Retina (tissue), 1 donor: ENCODE data around the gene CTNNA2.

Source experiments
- DNase-seq: peaks from one replicate; pipeline ENCODE4 v3.0.0-alpha.2; 2016

The CTNNA2 gene

DNA sequence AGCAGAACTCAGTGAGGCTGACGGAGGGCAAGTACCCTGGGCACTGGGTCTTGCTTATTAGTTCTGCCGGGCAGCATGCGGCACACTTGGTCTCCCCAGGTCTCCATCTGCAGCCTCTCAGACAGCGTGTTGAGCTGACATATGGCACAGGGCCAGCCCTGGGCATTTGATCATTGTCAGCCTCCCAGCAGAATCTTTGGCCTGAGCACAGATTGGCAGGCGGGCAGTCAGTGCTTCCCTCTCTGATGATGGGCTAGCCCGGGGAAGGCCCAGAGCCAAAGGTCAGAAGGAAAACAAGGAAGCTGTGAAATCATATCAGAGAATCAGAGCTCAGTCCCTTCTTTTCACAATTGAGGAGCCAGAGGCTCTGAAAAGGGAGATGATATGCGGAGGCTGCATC lies 941.8 kb downstream of the CTNNA2 start:
- DNase-seq: no peak

DNA sequence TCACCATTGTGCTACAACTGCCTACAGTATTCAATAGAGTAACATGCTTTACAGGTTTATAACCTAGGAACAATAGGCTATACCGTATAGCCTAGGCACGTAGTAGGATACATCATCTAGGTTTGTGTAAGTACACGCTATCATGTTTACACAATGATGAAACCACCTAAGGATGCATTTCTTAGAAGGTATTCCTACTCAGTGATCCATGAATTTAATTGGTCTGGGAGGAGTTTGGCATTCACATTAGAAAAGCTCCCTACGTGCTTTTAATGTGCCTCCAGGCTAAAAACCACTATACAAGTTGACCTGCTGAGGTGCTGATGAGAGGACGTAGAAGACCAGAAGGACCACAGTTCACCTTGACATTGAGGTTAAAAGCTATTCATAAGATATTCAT lies 946.2 kb downstream of the CTNNA2 start:
- DNase-seq: no peak

DNA sequence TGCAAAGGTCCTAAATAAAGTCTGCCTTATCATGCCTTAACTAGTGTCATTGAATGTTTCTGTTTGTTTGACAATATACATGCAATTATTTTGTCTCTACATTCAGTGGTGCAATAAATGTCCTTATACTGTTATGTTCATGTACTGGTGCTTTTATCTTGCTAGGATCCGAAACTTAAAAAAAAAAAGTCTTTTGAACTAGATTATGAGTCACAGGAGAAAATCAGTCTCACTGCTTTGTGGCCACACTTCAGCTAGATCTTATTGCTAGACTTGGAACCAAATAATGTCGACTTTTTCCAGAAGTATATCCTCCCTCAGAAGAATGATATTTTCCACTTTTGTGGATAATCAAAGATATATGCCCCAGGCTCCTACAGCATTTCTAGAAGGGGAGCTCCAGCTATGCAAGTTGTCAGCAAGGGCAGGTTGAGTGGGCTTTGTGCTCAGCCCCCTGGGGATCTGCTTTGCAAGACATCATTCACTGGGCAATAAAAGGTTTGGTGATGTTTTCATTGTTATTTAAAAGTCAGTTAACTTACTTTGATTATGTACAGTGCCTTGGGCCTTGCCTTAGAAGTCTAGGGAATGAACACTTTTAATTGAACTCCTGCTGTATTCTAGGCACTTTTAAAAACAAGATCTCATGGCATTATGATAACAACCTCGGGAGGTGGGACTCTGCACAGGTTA lies 948.8 kb downstream of the CTNNA2 start:
- no peak for DNase-seq

DNA sequence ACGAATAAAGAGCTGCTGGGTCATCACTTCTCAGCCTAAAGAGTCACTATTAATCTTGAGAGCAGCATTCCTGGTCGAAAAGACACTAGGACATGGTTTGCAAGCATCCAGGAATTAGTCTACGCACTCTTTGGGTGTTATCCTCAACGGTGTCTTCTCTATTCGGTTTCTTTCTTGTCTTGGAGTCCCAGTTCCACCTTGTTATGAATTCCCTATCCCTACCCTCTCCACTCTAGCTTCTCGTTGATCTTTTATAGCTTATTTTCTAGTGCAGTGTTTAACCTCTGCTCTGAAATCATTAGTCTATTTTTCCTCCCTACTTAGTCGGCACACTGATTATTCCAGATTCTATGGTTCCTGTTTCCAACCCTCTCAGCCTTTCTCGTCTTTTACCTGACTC lies 949.8 kb downstream of the CTNNA2 start:
- no peak for DNase-seq

DNA sequence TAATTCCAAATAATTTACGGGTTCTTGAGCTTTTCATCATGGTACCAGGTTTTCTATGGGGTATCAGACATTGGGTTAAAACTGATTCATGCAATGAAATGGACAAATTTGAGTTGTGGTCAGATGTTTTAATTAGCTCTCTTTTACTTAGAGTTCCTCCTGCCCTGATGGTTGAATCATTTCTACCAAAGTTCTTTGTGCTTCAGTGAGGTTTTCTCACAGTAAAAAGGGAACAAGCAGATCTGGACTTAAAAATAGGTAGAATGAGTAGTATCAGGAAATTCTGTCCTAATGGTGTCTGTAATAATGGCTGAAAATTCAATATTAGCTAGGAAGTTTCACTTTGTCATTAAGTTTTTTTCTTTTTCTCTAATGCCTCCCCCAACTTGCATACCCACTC lies 951.4 kb downstream of the CTNNA2 start:
- DNase-seq: no peak

DNA sequence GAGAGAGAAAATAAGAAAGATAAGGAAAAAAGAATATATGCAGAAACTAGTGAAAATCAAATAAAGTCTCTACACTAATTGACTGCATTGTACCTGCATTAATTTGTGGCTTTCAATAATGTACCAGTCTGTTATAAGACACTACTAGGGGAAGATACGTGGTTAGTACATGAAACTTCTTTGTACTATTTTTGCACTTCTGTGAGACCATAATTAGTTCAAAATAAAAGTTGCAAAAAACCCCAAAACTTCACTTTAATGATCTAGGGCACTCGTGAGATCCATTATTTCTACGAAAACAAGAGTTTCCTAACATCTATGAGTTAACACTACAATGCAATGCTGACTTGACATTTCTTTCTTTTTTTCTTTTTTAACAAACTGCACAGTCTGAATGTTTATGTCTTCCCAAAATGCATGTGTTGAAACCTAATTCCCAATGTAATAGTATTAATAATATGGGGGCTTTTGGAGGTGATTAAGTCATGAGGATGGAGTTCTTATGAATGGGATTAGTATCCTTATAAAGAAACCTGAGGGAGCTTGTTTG lies 954.5 kb downstream of the CTNNA2 start:
- no peak for DNase-seq

DNA sequence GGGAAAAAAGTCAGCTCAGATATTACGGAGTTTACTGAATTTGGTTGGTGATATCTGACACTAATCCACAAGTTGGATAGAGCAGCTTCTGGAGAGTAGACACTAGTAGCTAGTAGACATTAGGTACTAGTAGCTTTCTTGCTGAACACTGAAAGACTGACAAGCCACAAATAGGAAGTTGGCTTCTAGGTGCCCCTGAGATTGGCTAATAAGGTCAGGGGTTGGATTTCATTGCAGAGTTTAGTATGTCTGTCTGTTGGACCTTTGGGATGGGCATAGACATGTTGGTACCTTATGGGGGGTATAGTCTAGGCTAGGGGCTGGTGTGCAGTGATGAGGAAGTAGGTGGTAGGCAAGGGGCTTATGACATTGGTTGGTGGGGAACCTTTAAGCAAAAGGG lies 956.6 kb downstream of the CTNNA2 start:
- no peak for DNase-seq

DNA sequence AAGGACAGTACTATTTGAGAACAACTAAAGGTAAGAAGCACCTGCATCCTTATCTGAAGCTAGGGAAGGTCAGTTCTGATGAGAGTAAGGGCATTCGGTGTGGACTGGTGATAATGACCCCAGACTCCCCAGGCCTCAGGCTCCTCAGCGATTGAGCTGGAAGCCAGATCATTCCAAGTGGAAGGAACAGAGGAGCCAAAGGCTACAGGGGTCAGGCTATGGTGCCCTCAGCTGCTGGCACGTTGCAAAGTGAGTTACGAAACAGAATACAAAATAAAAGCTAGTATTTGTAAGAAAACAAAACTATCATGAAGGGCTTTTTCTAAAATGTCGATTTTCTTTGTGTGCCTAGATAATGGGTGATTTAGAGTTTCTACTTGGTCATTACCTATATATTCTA lies 960.2 kb downstream of the CTNNA2 start:
- DNase-seq: no peak

DNA sequence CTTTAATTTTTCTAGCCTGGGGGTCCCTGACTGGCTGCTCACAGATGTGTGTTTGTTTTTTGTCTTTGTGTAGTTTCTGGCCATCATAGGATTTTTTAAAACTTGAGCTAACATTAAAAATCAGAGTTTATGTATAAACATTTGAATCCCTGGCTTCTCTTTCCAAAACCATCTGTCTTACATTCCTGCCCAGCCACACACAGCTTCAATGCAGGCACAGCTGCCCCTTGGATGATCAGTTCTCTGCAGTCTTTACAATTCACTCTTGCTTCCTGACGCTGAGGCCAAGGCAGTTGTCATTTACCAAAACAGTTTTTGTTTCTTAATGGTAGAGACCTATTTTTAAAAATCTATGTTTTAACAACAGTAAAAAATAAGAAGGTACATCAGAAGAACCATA lies 960.9 kb downstream of the CTNNA2 start:
- no peak for DNase-seq

DNA sequence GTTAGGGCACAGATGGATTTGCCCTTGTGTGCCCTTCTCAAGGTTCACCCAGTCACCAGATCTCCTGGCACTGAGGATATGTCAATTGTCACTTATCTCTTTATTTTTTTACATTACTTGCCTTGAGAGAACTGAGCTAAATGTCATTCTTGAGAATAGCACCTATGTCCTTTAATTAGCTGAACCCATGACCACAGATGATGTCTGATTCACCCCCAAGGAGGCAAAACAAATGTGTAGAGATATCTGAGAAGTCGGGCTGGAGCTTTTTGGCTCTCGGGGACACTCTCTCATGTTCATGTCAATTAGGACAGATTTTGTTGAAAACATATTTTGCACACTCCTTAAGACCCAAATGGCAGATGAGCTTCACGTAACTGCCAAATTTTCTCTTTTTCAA lies 963.1 kb downstream of the CTNNA2 start:
- DNase-seq: no peak

DNA sequence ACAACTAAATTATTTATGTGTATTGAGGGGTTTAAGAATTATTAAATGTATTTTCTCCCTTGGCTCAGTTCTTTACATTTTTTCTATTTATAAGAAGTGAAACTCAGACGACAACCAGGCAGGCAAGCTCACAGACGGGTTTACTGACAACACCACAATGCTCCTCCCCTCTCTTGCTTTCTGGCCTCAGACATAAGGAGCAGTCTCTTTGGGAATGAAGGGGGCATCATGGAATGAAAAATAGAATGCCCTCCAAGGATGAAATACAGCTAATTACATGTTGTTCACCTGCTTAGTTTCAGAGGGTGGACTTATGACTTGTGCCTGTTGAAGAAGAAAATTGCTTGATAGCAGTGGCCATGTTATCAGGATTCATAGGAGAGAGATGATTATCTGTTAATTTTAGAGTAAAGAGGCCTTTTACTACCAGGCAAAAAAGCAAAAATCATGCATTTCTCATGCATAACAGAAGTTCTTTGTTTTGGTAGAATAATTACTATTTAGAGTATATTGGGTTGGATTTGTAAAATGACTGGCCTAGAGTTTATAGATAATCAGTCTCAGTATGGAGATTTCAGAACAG lies 963.8 kb downstream of the CTNNA2 start:
- DNase-seq: no peak

DNA sequence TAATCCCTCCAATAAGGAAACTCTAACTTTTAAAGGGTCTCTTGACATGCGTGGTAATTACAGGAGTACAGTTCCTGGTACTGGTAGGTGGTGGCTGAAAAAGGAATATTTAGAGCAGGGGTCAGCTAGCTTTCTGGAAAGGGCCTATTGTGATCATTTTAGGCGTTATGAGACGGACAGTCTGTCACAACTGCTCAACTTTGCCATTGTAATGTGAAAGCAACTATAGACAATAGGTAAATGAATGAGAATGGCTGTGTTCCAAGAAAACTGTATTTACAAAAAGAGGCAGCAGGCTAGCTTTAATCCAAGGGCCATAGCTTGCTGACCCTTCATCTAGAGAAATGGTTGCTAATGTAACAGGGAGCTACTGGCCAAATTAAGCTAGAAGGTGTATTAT lies 969.4 kb downstream of the CTNNA2 start:
- no peak for DNase-seq

DNA sequence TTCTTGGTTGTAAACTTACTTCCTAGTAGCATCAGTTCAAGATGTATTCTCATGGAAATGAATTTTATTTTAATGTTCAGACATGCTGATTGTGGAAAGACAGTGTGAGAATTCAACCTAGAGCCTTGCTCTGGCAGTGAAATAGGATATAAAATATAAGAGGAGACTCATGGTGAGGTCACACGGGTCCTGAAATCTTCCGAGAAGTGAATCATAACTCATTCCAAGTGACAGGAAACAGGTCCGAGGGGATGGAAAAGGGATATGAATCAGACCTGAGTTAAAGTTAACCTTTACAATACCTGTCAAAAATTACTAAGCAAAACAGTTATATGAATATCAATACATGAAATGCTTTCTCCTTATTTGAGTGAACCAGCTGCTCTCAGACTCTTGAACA lies 976.9 kb downstream of the CTNNA2 start:
- DNase-seq: no peak

DNA sequence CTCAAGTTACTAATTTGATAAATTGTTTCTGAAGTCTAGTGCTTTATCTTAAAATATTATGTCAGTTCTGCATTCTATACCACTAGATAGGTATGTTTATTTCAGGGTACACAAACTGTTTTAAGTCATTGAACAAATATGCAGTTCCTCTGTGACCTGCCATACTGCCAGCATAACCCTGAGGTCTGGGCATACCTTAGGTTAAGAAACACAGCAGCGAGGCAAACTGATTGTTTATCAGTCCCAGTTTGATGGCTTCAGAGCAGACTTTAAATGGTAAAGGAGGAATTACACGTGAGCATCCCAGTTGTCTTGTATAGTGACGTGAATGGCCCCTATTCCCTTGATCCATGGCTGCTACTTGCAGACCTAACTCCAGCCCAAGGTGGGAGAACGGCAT lies 978.1 kb downstream of the CTNNA2 start:
- DNase-seq: no peak

DNA sequence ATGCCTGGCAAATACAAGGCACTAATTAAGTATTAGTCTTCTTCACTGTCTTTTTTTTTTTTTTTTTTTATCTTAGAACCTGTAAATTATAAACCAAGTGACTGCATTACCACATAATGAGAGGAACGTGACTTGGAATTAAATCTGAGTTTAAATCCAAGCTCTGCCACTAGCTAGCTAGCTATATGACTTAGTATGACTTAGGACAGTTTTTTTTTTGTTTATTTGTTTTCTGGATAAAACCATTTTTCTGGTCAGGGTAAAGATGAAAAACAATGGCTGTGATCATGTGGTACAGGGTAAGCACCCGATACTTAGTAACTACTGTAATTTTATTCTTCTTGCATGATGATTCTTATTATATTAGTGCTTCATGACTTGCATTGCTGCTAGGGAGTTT lies 983.5 kb downstream of the CTNNA2 start:
- DNase-seq: no peak

DNA sequence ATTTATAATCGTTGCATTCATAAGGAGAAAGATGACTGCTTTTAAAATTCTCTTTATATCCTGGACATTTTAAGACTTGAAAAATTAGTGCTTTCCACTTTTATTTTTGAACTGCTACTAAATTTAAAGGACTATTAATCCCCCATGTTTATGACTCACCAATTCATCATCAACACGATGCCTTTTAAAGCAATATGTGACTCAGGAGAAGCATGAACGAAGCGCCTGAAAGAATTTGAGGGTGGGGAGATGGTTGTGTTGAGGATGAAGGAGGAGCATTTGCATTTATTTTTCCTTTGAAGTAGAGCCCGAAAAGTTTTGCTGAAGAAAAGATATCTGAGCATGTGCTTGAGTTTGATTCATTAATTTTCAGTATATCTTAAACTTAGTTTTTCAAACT lies 983.9 kb downstream of the CTNNA2 start:
- DNase-seq: no peak

DNA sequence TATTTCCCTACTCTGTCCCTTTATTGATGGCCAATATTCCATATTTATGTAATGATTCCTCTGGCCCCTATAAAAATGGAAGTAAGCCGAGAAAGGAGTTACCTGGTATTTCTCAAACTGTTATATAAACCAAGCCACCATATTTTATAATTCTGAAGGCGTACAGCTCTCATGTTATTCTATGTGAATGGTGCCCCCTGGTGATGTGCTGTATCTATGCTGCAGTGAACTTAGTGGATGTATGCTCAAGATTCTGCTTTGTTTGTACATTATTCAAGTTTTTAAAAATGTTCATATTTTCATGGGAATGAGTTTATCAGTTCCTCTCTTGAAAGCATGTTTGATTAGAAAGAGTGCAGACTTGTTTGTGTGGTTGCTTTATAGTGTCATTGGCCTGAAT lies 986.2 kb downstream of the CTNNA2 start:
- DNase-seq: no peak

DNA sequence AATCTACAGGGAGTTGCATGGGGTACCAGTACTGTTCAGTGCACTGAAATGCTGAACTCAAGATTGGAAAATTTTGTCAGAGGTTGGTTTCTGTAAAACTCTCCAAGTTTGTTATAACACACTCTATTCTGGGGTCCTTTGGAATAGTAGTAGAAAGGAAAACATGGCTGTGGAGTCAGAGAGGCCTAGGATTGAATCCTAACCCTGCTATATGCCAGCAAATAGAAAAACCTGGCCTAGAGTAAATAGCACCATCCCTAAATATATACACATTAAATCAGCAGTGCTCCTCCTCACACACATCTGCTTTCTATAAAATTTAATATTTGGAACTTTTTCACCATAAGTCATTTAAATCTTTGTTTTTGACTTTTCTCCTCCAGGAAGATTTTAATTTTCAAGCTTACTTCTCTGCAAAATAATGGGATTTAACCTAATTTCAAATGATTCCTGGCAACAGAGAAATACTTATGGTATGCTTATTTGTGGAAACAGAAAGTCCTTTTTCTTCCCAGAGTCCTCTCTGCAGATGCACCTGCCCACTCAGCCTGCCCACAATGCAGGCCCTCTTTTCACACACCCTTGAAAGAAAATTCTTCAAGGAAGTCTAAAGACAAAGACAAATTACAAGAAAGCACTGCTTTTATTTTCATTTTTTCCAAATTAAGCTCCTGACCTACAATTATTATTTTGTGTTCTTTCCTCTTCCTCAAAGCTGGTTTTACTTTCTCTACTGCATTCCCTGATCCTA lies 989.2 kb downstream of the CTNNA2 start:
- DNase-seq: no peak

DNA sequence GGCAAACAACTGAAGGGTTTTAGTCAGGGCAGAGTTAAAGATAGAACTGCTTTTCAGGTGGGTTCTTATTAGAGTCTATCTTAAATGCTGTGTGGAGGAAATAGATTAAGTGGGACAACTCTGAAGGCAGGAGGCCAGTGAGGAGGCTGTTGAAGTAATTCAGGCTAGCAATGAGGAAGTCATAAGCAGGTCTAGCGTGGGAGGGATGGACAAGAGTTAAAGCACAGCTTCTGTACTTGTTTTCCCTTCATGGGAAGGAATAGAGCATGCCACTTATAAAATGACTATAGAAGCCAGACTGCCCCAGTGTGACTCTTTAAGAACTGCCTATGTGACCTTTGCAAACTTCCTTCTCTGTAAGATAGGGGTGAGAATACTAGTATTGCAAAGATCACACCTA lies 993.7 kb downstream of the CTNNA2 start:
- no peak for DNase-seq

DNA sequence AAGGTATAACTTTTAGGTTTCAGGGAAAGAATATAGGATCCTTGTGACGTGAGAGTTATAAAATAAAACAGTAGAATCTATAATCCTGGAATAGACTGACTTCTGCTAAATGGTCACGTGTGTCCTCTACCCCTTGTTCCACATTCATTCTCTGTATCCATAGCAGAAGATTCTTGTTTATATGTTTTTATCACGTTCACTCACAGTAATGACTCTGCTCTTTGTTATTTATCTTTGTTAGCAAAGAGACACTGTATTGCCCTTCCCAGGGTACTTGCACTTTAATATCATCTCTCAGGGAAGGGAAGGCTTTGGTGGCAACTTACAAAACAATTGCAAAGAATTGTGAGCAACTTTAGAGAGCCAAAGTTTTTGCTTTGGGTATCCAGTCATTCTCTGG lies 997.9 kb downstream of the CTNNA2 start:
- DNase-seq: no peak

DNA sequence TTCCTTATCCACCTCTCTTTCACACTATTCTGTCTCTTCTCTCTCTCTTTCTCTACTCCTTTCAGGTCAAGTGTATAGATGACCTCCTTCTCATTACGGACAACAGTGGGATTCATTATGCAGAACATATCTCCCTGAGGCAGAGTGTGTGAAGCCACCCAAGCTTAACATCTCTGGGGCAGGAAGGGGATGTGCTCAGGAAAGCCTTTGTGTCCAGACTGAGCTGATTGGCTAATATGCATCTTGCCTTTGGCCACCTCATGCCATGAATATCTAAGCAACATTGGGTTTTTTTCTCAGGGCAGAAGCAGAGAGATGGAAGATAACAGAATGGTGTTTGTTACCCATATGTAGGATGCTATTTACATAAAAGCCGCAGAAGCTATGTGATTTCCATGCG lies 1003.1 kb downstream of the CTNNA2 start:
- no peak for DNase-seq

DNA sequence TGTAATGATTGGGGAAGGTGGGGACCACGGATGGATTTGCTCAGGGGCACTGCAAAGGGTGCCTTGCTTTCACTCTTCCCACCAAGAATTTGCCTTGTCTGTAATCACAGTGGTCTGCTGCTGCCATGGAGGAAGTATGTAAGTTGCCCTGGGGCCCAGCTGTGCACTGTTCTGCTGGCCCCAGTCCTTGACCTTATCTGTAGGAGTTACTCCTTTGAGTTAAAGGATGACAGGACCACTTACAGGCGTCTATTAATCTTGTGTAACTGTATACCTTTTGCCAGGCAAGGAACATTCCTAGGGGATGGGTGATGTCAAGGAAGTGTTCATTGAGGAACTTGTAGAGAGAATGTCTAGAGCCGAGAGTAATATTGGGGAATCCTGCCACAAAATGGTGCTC lies 1004.5 kb downstream of the CTNNA2 start:
- DNase-seq: no peak

DNA sequence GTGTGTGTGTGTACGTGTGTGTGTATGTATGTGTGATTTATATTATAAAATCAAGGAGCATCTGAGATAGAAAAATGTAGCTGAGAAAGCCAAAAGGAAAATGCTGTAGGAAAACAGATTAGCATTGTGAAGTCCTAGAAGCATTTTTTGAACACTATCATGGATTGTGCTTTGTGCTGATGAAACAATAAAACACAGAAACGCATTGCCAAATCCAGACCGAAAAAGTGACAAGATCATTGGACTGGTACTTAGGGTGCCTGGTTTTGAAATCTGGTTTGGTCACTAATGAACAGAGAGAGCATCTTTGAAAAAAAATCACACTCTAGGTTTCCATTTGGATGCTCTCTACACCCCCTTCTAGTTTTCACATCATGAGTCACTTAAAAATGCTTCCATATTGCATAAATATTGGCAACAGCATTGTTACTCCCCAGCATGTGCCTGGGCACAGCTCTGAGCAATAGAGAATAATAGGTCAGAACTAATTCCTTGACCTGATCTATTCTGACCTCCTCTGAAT lies 1006.3 kb downstream of the CTNNA2 start:
- DNase-seq: no peak

DNA sequence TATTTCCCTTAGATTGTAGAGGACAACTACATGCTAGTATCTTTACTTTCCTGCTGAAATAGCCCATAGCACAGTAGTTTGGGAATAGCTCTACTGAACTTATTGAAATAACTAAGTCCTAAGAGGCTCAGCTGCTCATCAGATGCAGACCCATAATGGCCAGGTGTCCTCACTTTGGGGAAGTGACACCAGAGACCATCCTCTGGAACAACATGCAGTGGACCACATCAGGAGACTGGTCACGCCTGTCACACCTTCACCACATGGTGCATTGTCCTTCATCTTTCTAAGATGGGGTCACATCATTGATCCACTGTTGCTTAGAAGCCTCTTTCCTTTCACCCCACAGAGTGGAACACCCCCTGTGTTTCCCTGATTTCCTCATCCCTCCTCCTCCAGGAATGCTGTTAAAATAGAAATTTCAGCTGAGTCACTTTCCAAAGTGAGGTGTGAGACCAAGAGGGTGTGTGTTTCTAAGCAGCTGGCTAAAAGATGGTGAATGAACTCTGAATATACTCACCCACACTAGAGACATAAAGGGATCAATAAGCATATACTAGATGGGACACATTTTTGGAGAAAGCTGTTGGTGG lies 1006.9 kb downstream of the CTNNA2 start:
- no peak for DNase-seq
